Measurements from ENCODE around the gene REM2.

Gene REM2, protein sequence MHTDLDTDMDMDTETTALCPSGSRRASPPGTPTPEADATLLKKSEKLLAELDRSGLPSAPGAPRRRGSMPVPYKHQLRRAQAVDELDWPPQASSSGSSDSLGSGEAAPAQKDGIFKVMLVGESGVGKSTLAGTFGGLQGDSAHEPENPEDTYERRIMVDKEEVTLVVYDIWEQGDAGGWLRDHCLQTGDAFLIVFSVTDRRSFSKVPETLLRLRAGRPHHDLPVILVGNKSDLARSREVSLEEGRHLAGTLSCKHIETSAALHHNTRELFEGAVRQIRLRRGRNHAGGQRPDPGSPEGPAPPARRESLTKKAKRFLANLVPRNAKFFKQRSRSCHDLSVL

DNA sequence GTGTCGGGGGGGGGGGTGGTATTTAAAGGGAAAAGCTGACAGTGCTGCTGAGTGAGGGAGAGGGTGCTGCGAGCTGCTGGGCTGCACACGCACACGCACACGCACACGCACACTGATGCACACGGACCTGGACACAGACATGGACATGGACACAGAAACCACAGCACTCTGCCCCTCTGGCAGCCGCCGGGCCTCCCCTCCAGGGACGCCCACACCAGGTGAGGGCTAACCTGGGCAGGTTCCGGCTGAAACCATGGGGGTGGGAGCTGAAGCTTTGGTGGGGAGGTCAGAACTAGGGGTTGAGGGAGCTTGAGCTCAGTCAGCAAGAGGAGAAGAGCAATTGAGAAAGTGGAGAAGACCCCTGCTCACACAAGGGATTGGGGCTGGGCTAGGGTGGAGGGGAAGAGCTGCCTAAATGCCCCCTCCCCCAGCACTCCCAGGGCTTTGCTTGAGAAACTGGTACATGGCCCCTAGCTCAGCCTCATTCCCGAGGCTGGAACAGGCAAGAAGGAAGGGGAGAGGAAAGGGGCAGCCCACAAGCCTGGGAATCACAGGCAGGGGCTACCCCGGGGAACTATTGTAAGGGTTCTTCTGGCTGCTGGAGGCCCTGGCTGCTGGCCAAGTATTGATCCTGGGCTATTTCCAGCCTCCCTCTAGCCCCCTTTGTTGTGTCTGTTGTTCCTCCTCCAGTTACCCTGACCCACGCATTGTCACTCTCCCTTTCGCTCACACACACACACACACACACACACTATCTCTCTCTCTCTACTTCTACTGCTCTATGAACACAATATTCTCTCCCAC, at the start of gene REM2:
TSS of gene REM2 (plus strand) at position 50 of the 804 bp plus-strand sequence. CDS start at position 116, 66 bp downstream.
- DNase-seq, result no peak

DNA sequence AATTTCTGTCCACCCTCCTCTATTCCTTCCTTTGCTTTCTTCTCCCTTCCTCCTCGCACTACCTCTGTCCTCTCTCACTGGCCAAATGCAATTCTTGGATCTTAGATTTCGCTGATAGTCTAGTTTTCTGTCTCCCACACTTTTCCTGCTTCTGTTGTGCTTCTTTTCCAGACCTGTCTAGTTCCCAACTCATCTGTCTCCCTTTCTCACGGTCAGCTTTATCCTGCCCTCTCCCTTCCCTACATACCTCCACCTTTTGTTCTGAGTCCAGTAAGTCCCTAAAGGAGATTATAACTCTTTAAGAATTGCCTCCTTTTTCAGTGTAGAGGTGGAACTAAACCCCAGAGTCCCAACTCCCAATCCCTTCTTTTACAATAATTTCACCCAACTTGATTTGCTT, 47.5 kb upstream of the REM2 start:
- DNase-seq, result no peak

DNA sequence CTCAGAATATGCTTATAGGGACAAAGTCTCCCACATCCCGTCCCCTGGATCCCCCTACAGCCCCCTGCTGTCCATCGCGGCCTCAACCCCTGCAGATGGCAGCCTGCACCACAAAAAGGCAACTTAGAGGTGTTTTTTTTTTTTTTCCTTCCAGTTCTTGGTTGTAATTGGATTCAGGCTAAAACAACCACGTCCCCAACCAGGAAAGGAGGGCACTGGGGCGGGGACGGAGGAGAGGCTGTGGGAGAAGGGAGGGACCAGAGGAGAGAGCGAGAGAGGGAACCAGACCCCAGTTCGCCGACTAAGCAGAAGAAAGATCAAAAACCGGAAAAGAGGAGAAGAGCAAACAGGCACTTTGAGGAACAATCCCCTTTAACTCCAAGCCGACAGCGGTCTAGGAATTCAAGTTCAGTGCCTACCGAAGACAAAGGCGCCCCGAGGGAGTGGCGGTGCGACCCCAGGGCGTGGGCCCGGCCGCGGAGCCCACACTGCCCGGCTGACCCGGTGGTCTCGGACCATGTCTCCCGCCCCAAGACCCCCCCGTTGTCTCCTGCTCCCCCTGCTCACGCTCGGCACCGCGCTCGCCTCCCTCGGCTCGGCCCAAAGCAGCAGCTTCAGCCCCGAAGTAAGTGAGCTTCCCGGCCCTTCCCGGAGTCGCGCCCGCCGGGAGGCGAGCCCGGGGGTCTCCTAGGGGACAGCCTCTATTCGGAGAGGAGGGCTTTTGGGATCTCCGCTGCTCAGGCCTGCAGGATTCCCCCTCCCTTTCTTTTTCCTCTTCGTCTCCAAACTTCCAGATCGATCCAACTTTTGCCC, 46.5 kb upstream of the REM2 start, which contains the start of gene MMP14:
TSS of gene MMP14 (plus strand) at position 285 of the 813 bp plus-strand sequence. CDS start at position 518, 233 bp downstream.
- DNase-seq, result no peak

DNA sequence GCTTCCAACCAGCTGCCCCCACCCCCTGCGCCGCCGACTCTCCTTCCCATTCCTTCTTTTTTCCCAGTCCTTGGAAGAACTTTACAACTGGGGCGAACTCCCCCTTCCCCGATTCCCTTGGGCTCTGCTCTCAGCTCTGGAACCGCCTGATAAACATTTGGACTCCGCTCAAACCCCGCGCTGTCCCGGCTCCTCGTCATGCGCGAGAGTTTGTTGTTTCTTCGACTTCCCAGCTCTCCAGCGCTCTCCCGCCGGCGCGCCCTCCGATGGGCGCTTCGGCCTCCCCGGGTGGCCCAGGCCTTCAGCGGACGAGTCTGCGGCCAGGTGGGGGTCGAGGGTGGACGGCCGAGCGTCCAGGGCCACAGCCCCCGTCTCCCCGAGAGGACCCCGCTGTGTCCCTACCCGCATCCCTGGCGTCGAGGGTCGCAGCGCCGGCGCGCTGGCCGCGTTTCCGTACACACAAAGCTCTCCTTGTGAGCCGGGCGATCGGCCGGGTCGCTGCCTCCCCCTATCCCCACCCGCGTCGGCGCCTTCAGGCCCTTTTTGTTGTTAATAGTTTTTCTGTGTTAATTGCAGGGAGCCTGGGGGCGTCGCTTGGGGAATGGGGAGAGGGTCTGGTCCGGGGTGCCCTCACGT, 45.8 kb upstream of the REM2 start:
- no peak for DNase-seq

DNA sequence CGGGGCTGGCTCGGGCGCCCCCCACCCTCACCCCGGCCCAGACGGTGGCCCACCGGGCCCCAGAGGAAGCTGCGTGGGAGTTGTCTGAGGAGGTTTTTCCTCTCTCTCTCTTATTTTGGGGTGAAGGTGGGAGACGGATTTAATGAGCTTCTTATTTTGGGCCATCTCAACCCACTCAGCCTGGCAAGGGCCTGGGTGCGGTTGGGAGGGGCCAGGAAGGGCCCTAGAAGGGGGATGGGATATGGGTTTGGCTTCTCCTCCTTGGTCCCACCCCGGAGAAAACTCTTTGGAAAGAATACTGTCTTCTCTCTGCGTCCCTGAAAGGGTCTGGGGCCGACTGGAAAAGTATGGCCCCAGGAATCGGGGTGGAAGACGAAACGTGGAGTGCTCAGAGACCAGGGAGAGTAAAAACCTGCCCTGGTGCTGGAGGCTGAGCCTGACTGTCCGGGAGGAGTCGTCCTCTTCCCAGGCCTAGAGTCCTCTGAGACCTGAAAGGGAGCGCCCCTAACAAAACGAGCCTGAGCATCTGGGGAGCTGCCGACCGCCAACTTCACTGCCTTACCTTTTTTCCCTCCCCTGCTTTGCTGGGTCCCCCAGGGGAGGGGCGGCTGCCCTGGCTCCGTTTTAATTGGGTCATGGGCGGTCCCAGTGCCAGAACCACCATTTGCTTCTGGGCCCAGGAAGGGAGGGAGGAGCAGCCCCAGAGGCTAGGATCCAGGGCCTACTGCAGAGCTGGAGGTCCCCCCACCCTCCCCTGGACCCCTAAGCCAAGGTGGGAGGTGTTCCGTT, 45.1 kb upstream of the REM2 start:
- DNase-seq, result no peak

DNA sequence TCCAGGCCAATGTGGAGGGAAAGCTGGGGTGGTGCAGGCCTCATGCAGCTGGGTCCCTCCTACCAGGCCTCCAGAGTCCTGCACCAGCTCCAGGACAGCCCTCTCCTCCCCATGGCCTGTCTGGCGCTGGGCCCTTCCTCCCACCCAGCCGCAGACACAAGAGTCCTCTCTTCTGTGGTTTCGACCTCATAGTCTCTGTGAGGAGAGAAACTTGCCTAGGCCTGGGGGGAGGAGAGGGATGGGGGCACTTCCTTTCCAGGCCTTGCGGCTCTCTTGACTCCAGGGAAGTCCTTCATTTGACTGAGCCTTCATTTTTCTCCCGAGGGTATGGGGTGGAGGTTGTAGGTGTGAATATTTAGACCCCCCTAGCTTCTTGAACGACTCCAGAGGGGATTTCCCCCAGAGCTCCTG, 44.4 kb upstream of the REM2 start:
- DNase-seq, result no peak

DNA sequence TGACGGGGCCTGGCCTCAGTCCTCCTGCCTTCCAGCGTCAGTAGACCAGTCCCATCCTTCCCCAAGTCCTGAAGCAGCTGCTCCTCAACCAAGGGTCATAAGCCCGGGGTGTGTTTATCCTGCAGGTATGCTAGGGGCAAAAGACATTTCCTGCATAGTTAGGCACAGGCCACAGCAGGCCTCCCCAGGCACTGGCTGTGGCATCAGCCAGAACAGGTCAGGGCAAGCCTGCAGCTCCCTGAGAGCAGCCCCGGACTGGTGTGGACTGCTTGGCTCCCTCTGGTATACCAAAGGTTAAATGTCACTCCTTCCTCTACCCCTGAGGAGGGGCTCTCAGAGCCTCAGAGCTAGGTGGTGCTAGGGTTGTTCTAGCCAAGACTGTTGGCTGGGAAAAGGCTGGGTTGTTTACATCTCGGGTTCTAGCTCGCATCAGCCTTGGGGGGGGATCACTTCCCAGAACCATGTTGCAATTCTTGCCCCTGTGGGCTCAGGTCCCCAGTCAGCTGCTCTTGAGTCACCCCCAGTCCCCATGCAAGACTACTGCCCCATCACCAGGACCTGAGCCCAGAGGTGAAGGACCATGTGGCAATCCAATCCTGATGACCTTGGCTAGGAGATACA, 43.8 kb upstream of the REM2 start:
- no peak for DNase-seq

DNA sequence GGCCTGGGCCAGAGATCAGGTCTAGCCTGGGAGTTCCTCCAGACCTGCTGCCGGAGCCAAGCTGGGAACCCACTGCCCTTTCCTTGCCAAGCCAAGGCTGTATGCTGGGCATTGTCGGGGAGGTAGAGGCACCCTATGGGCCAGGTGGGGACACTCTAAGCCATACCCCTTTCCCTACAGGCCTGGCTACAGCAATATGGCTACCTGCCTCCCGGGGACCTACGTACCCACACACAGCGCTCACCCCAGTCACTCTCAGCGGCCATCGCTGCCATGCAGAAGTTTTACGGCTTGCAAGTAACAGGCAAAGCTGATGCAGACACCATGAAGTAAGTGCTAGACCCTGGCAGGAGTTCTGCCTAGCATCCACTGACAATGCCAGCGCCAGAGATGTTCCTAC, 41.7 kb upstream of the REM2 start:
- DNase-seq, result no peak

DNA sequence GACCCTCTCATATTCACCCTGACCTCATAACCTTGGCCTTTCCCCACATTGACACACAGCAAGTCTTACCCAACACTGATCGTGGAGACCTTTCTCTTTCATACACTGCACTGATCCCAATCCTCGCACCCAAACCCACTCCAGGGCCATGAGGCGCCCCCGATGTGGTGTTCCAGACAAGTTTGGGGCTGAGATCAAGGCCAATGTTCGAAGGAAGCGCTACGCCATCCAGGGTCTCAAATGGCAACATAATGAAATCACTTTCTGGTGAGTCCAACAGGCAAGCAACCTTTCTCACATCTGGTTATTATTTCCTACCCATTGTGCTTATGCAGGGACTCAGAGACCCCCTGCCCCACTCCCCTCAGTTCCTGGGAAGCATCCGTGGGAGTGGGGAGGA, 41.3 kb upstream of the REM2 start:
- no peak for DNase-seq

DNA sequence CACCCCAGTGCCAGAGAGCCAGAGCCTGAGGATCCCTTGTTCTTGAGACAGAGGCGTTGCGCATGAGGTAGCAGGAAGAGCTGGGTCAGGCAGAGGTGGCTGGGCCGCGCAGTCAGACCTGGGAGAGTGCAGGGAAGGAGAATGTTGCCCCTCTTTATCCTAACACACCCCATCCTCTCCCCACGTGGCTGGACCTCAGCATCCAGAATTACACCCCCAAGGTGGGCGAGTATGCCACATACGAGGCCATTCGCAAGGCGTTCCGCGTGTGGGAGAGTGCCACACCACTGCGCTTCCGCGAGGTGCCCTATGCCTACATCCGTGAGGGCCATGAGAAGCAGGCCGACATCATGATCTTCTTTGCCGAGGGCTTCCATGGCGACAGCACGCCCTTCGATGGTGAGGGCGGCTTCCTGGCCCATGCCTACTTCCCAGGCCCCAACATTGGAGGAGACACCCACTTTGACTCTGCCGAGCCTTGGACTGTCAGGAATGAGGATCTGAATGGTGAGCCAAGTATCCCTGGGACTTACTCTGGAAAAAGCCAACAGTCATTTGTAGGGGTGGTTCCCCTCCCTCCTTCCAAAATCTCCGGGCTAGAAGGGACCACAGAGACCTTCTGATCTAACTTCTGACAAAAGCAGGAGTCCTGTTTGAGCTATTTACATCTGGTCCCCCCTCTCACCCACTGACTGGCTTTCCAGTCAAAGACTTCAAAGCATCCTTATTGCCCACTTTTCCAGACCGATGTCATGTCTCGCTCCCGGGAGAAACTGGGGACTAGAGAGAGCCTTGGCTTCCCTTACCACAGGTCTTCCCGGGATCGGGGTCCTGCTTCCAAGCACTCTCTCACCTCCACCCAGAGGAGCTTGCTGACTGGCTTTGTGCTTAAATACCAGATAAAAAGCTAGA, 40.6 kb upstream of the REM2 start:
- DNase-seq, result no peak

DNA sequence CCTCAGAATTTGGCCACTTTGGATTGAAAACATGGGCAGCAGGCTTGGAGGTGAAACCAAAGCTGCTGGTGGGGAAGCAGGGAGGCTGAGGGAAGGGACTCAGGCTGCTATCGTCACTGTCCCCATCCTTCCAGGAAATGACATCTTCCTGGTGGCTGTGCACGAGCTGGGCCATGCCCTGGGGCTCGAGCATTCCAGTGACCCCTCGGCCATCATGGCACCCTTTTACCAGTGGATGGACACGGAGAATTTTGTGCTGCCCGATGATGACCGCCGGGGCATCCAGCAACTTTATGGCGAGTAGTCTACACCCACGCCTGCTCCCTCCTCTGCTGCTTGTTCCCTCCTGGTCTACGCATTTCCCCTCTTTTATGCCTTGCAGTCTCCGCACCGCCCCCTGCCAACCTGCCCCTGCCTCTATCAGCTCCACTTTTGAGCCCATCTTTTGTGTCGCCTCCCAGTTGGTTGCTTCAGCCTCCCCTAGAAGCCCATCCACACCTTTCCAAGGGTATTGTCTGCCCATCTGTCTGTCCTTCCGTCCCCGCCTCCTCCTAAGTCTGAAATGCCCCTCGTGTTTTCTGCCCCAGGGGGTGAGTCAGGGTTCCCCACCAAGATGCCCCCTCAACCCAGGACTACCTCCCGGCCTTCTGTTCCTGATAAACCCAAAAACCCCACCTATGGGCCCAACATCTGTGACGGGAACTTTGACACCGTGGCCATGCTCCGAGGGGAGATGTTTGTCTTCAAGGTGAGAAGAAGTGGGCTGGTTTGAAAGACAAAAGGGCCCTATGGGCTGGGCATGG, 39.7 kb upstream of the REM2 start:
- DNase-seq, result no peak

DNA sequence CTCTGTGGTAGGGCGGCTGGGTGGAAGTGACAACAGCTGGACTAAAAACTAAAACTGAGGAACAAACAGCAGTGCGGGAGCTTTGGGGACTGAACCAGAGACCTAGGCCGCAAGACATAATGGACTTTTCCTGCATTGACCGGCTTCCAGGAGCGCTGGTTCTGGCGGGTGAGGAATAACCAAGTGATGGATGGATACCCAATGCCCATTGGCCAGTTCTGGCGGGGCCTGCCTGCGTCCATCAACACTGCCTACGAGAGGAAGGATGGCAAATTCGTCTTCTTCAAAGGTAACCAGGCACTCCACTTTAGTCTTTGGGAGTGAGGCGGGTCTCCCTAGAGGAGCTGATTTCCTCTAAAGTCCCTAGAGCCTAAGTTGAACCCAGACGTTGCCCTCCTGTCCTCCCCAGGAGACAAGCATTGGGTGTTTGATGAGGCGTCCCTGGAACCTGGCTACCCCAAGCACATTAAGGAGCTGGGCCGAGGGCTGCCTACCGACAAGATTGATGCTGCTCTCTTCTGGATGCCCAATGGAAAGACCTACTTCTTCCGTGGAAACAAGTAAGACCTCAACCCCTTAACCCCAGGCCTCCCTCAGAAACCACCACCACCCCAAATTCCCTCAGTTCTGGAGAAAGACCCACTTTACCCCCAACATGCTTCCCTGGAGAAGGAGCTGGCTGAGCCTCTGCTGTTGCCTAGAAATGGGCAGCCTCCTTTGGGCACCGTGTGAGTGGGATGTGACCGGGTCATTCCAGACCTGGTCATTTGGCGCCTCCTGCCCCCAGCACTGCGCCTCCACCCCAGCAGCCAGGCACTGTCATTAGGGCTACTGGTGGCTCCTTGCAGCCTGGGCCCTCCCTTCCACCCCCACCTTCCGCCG, 38.6 kb upstream of the REM2 start:
- no peak for DNase-seq

DNA sequence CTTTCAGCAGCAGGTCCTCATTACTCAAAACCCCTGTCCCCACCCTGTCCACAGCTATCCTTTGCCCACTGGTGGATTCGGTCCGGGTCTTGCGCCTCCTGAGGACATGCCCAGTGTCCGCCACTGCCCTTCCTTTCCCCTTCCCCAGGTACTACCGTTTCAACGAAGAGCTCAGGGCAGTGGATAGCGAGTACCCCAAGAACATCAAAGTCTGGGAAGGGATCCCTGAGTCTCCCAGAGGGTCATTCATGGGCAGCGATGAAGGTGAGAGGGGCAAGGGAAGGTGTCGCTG, 38.0 kb upstream of the REM2 start:
- DNase-seq, result no peak

DNA sequence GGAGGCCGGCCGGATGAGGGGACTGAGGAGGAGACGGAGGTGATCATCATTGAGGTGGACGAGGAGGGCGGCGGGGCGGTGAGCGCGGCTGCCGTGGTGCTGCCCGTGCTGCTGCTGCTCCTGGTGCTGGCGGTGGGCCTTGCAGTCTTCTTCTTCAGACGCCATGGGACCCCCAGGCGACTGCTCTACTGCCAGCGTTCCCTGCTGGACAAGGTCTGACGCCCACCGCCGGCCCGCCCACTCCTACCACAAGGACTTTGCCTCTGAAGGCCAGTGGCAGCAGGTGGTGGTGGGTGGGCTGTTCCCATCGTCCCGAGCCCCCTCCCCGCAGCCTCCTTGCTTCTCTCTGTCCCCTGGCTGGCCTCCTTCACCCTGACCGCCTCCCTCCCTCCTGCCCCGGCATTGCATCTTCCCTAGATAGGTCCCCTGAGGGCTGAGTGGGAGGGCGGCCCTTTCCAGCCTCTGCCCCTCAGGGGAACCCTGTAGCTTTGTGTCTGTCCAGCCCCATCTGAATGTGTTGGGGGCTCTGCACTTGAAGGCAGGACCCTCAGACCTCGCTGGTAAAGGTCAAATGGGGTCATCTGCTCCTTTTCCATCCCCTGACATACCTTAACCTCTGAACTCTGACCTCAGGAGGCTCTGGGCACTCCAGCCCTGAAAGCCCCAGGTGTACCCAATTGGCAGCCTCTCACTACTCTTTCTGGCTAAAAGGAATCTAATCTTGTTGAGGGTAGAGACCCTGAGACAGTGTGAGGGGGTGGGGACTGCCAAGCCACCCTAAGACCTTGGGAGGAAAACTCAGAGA, 37.0 kb upstream of the REM2 start:
- no peak for DNase-seq

DNA sequence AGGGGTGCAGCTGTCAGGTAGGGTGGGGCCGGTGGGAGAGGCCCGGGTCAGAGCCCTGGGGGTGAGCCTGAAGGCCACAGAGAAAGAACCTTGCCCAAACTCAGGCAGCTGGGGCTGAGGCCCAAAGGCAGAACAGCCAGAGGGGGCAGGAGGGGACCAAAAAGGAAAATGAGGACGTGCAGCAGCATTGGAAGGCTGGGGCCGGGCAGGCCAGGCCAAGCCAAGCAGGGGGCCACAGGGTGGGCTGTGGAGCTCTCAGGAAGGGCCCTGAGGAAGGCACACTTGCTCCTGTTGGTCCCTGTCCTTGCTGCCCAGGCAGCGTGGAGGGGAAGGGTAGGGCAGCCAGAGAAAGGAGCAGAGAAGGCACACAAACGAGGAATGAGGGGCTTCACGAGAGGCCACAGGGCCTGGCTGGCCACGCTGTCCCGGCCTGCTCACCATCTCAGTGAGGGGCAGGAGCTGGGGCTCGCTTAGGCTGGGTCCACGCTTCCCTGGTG, 36.2 kb upstream of the REM2 start:
- no peak for DNase-seq

DNA sequence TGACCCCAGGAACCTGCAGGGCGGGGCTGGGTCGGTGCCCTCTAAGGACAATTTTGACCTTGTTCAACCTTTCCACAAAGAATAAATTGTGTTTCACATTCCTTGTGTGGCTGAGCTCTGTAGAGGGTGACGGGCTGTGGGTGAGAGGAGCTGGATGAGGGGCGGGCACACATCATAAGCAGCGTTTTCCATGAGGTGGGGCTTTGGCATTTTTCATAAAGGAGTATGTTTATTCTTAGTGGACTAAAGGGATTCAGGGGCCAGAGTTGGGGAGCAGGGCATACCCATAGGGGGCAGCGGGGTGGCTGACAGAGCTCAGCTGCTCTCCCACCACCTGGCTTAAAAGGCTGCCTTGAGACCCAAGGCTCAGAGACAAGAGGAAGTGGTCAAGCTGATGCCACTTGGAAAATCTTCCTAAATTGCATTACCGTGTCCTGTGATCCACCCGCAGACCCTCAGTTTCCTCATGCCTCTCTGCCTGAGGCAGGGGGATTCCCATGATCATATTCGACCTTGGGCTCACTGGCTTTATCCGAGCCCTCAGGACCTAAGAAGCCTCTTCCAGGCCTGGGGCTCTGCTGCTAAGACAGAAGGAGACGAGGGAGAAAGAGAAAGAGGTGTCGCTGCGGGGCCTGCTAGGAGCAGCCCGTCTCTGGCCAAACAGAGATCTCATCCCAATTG, 35.2 kb upstream of the REM2 start:
- DNase-seq, result no peak

All from activated CD4-positive, alpha-beta T cell treated with anti-CD3 and anti-CD28 coated beads, Interleukin-2, amount 50 U/mL, for 16 hours (primary cell).